Measurements from ENCODE around the gene ZNRF2.

ZNRF2 gene

DNA sequence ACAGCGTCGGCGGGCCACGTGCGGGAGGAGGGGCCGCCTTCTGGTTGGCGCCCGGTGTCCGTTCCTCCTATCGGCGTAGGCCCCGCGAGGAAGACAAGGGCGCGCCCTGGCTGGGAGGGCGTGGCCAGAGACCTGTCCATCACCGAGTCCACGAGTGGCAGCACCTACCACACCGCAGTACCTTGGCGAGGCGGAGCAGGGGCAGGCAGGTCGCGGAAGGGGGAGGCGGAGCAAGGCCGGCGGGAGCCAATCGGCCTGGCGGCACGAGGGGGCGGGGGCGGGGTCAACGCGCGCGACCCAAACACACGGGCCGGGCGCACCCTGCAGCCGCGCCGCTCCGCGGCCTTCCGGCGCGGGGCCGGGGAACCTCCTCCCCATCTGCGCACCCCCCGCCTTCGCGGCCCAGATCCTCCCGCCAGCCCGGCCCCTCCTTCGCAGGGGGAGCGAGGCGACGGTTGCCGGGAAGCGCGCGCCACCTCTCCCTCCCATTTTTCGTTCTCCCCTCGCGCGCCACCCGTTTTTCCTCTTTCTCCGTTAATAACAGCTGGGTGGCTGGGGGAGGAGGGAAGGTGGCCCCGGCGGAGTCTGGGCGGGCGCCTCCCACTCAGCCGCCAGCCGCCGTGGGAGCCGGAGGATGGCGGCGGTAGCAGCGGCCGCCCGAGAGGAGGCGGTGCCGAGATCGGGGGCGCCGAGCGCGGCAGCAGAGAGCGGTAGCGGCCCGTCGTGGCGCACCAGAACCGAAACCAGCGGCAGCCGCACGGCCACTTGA is at the start of gene ZNRF2:
Gene ZNRF2 (plus strand): TSS at position 300 of the 769 bp plus-strand sequence. CDS start 761 bp downstream, outside the sequence.
- DNase-seq (ENCODE audit: low read depth in 1 of 2, low spot score in 1 of 2) = peak; percentile 94 to 100
- no peak for TF ChIP-seq JUND (IDR thresholded peaks at IDR 0.05; ENCODE audit: low read depth)
- in situ Hi-C loops (cut with HindIII; ENCODE audit: low pct_unique_long_range_greater_than_20kb, low sequenced_read_pairs) = no loop called here

- no peak for DNase-seq (ENCODE audit: low read depth in 1 of 2, low spot score in 1 of 2)
- TF ChIP-seq JUND (IDR thresholded peaks at IDR 0.05; ENCODE audit: low read depth) = no peak
- in situ Hi-C loops (cut with HindIII; ENCODE audit: low pct_unique_long_range_greater_than_20kb, low sequenced_read_pairs) = no loop called here
Observed at GRCh38 chr7:30237271-30237695, 47.1 kb upstream of the ZNRF2 start.

DNA sequence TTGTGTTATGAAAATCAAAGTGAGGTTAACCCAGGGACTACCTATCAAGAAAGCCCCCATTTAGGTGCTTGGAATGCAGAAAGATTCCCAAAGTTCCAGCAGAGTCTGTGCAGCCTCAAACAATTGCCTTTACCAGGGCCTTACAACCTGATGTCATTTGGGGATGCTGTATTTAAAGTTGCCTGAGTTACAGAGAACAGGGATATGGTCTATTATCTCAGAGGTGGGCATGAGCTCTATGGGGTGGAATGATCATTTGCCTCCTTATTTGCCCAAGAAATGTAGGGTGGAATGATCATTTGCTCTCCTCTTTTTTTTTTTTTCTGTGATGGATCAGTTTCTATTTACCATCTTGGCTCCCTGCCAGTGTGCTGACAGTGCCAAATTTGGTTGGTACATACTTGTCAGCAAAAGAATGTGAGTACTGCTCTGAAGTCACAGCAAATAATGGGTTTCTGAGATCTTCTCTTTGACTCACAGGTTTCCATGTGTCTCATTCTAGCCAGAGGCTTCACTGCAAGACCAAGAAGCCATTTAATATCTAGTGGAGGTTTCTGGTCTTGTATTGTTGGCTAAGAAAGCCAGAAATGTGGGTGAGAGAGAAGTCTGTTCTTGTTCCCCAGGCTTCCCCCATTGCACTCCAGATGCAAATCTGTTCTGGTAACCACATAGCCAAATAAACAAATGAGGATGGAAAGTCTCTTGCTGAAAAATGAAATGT is 45.5 kb upstream of the ZNRF2 start:
- in situ Hi-C loops (cut with HindIII; ENCODE audit: low pct_unique_long_range_greater_than_20kb, low sequenced_read_pairs) = no loop called here
- peak; percentile 26; the same call in 1 of the 2 replicates for TF ChIP-seq JUND (IDR thresholded peaks at IDR 0.05; ENCODE audit: low read depth)
- peak in 1 of 2 experiments; percentile 96 for DNase-seq (ENCODE audit: low read depth in 1 of 2, low spot score in 1 of 2)

DNA sequence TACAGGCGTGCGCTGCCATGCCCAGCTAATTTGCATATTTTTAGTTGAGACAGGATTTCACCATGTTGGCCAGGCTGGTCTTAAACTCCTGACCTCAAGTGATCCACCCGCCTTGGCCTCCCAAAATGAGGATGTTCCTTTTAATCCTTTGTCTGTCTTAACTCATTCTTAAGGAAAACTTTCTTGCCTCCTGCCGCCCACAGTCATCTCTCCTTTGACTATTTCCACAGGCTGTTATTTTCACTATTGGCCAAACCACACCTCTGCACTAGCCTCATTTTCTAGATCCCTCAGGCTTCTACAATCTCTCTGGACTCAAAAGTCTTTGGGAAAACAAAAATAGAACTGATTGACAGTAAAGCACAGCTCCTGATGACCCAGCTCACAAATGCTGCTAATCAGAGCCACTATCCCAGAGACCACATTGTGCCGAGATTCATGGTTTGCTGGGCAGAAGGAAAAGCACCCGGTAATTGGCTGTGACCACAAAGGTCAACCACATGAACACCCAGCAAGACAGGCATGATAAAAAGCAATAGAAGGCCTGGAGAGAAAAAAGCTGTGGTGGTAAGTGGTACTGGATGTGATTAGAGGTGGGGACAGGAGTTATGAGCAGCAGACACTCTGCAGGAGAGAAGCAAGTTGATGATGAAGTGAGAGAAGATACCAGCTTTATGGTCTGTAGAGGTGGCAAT is 44.1 kb upstream of the ZNRF2 start:
- no peak for TF ChIP-seq JUND (IDR thresholded peaks at IDR 0.05; ENCODE audit: low read depth)
- in situ Hi-C loops (cut with HindIII; ENCODE audit: low pct_unique_long_range_greater_than_20kb, low sequenced_read_pairs) = no loop called here
- no peak for DNase-seq (ENCODE audit: low read depth in 1 of 2, low spot score in 1 of 2)

- no peak for DNase-seq (ENCODE audit: low read depth in 1 of 2, low spot score in 1 of 2)
- no peak for TF ChIP-seq JUND (IDR thresholded peaks at IDR 0.05; ENCODE audit: low read depth)
- in situ Hi-C loops (cut with HindIII; ENCODE audit: low pct_unique_long_range_greater_than_20kb, low sequenced_read_pairs) = no loop called here
Observed at GRCh38 chr7:30241767-30242166, 42.6 kb upstream of the ZNRF2 start.

- in situ Hi-C loops (cut with HindIII; ENCODE audit: low pct_unique_long_range_greater_than_20kb, low sequenced_read_pairs) = no loop called here
- TF ChIP-seq JUND (IDR thresholded peaks at IDR 0.05; ENCODE audit: low read depth) = no peak
- no peak for DNase-seq (ENCODE audit: low read depth in 1 of 2, low spot score in 1 of 2)
Observed at GRCh38 chr7:30244340-30244739, 40.1 kb upstream of the ZNRF2 start.

GRCh38 chr7:30245913-30246312 is 38.5 kb upstream of the ZNRF2 start:
- in situ Hi-C loops (cut with HindIII; ENCODE audit: low pct_unique_long_range_greater_than_20kb, low sequenced_read_pairs) = no loop called here
- no peak for TF ChIP-seq JUND (IDR thresholded peaks at IDR 0.05; ENCODE audit: low read depth)
- DNase-seq (ENCODE audit: low read depth in 1 of 2, low spot score in 1 of 2) = no peak

- in situ Hi-C loops (cut with HindIII; ENCODE audit: low pct_unique_long_range_greater_than_20kb, low sequenced_read_pairs) = no loop called here
- no peak for DNase-seq (ENCODE audit: low read depth in 1 of 2, low spot score in 1 of 2)
- TF ChIP-seq JUND (IDR thresholded peaks at IDR 0.05; ENCODE audit: low read depth) = no peak
Observed at GRCh38 chr7:30246392-30246791, 38.0 kb upstream of the ZNRF2 start.

DNA sequence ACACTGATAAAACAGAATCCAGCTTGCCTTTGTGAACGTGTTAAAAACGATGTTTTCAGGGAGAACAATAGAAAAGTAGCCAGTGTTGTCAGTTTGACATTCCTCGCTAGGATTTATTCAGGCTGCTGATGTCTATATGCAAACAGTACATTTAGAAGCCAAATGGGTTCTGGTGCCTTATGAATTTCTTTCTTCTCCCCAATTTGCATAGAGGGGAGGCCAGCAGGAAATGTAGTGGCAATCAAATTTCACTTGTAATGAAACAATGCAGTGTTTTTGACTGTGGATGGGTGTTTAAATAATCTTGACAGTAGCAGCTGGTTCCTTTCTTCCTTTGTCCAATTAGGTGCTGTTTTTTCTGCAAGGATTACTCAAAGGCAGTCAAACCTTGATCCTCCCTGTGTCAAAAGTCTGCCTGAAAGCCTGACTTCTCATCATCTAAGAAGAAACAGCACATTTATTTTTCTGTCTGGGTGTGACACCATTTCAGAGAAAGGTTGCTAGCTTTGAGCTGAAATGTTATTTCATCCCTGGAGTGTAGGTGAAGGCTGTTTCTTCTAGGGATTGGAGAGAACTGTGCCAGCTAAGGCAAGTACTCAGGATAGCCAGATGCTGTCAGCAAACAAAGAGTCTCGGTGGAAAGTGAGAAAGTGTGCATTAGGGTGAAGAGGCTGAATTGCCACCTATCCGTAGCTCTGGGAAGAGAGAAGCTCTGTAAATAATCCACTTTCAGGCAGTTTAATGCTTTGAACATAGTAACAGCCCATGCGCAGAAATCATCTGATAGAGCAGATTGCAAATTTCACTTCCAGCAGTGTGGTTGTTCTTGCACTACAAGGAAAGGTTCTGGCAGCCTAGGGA is 36.6 kb upstream of the ZNRF2 start:
- in situ Hi-C loops (cut with HindIII; ENCODE audit: low pct_unique_long_range_greater_than_20kb, low sequenced_read_pairs) = no loop called here

DNA sequence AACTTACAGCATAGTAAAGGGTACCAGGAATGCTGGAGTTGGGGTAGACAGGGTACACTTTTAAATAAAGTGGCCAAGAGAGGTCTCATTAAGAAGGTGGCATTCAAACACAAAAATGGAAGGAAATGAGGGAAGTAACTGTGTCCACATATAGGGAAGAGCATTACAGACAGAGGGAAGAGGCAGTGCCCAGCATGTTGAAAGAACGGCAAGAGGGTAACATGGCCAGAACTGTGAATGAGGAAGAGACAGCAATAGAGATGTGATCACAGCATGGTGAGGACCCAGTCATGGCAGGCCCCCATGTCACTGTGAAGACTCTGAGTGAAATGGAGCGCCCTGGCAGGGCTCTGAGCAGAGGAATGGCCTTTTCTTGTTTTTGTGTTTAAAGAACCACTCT is 35.1 kb upstream of the ZNRF2 start:
- TF ChIP-seq JUND (IDR thresholded peaks at IDR 0.05; ENCODE audit: low read depth) = no peak
- in situ Hi-C loops (cut with HindIII; ENCODE audit: low pct_unique_long_range_greater_than_20kb, low sequenced_read_pairs) = no loop called here
- no peak for DNase-seq (ENCODE audit: low read depth in 1 of 2, low spot score in 1 of 2)

More for the DNA sequence above, 36.6 kb upstream of the ZNRF2 start:
- TF ChIP-seq JUND (IDR thresholded peaks at IDR 0.05; ENCODE audit: low read depth) = no peak
- DNase-seq (ENCODE audit: low read depth in 1 of 2, low spot score in 1 of 2) = no peak

DNA sequence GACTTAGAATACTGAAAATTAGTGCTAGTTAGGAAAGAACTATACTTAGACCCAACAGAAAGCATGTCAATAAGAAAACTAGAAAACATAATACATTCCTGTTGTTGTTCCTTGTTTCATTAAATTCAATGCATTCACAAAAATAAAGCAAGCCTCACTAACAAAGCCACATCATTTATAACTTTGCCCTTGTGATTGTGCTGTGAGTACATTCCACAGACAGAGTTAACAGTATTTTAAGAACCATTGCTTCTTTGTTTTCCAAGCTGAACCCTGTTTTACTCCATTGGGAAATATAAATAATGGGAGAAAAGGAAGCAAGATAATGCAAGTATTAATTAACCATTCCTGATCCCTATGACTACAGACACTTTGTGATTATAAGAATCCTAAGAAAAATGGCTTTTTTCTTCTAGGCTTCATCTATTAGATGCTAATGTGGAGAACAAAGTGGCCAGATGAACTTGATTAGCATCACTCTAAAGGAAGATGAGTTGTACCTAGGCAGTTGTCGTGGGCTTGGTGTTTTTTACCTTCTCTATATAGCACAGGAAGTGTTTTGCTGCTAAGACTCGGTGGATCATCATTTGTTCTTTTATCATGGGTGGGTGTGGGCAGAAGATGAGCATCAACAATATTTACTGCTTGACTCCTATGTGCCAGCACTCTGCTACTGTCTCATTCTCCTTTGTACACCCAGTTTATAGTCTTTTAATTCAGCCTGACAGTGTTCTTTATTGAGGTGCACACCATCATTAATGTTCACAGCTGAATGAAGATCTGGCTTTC is 34.2 kb upstream of the ZNRF2 start:
- in situ Hi-C loops (cut with HindIII; ENCODE audit: low pct_unique_long_range_greater_than_20kb, low sequenced_read_pairs) = no loop called here
- DNase-seq (ENCODE audit: low read depth in 1 of 2, low spot score in 1 of 2) = no peak
- TF ChIP-seq JUND (IDR thresholded peaks at IDR 0.05; ENCODE audit: low read depth) = no peak
